ENCODE results near the gene VPS50. TPM values are rescaled to one million over a fixed set of nuclear protein-coding genes. Genes with fewer than 3 reads are reported as not detected.

VPS50 gene
- total and polyA plus RNA-seq, 8 donors: 3.3 to 18.9 (median 9.5) TPM

- H3K27me3 ChIP-seq: no peaks in the 10 kb centered on the region
- H3K4me3 ChIP-seq: no peak overlapping the region
- DNase-seq (no peak), FAIRE-seq (no peak), ATAC-seq (no peak)
- H3K27ac ChIP-seq: no peak overlapping the region
- H3K4me1 ChIP-seq: peaks cover 0 to 4% (median 0%) of the 10 kb centered on the region in 3 donors
- no peaks in the 10 kb centered on the region for H3K36me3 ChIP-seq
- no peaks in the 10 kb centered on the region for H3K9me3 ChIP-seq
- WGBS, 2 donors: 54 to 58% methylated on average over 5 of the region's 5 CpGs
- intact Hi-C loops (cut with DNase I): no loop called here
- no peak for TF ChIP-seq CTCF (IDR thresholded peaks at IDR 0.05)
Observed at GRCh38 chr7:93249491-93250148, 17.5 kb downstream of the VPS50 start.

GRCh38 chr7:93258661-93259060 is 26.5 kb downstream of the VPS50 start:
- no peak for FAIRE-seq
- Histone ChIP-seq H3K4me1 (no peaks in the 10 kb centered on the region), H3K27ac (no peak overlapping the region), H3K36me3 (no peaks in the 10 kb centered on the region), H3K9me3 (no peaks in the 10 kb centered on the region), H3K4me3 (no peak overlapping the region), H3K27me3 (no peaks in the 10 kb centered on the region)
- ATAC-seq: no peak
- intact Hi-C loops (cut with DNase I): no loop called here
- no peak for TF ChIP-seq CTCF (IDR thresholded peaks at IDR 0.05)
- DNase-seq: no peak

- WGBS, 2 donors: 93 to 100% methylated on average over 1 of the region's 1 CpG
Observed at GRCh38 chr7:93262535-93262934, 30.4 kb downstream of the VPS50 start.

GRCh38 chr7:93265220-93265619 is 33.1 kb downstream of the VPS50 start:
- FAIRE-seq (no peak), ATAC-seq (no peak), DNase-seq (no peak)
- Histone ChIP-seq H3K4me1 (peaks cover 5 to 10% (median 8%) of the 10 kb centered on the region in 3 donors), H3K9me3 (no peaks in the 10 kb centered on the region), H3K27ac (no peak overlapping the region), H3K36me3 (no peaks in the 10 kb centered on the region), H3K27me3 (no peaks in the 10 kb centered on the region), H3K4me3 (no peak overlapping the region)
- intact Hi-C loops (cut with DNase I): no loop called here
- no peak for TF ChIP-seq CTCF (IDR thresholded peaks at IDR 0.05)
- 82 to 85% methylated on average over 4 of the region's 4 CpGs for WGBS, 2 donors

More at GRCh38 chr7:93262535-93262934, 30.4 kb downstream of the VPS50 start:
- DNase-seq (no peak), ATAC-seq (no peak), FAIRE-seq (no peak)
- no peak for TF ChIP-seq CTCF (IDR thresholded peaks at IDR 0.05)
- Histone ChIP-seq H3K9me3 (no peaks in the 10 kb centered on the region), H3K27ac (no peak overlapping the region), H3K4me3 (no peak overlapping the region), H3K4me1 (no peaks in the 10 kb centered on the region), H3K27me3 (no peaks in the 10 kb centered on the region), H3K36me3 (no peaks in the 10 kb centered on the region)
- intact Hi-C loops (cut with DNase I): no loop called here

GRCh38 chr7:93279541-93279940 is 47.4 kb downstream of the VPS50 start:
- intact Hi-C loops (cut with DNase I): no loop called here
- no peak overlapping the region for H3K27ac ChIP-seq
- DNase-seq (no peak), FAIRE-seq (no peak), ATAC-seq (no peak)
- H3K27me3 ChIP-seq: no peaks in the 10 kb centered on the region
- H3K4me3 ChIP-seq: no peak overlapping the region
- WGBS, 2 donors: 88 to 97% methylated on average over 1 of the region's 1 CpG
- no peaks in the 10 kb centered on the region for H3K9me3 ChIP-seq
- no peaks in the 10 kb centered on the region for H3K4me1 ChIP-seq
- H3K36me3 ChIP-seq: peaks cover 0 to 9% (median 0%) of the 10 kb centered on the region in 3 donors
- no peak for TF ChIP-seq CTCF (IDR thresholded peaks at IDR 0.05)

Data from pancreas (tissue), 10 donors.